ENCODE measurements around the gene GOLGA6L4. TPM values are rescaled to one million over a fixed set of nuclear protein-coding genes. Genes with fewer than 3 reads are reported as not detected.
A peak's percentile ranks its signal among the peaks of the same experiment; 100 is the strongest.
"Not testable (repeated sequence)": the region's sequence is repeated elsewhere in the genome, so short reads cannot be mapped to it uniquely, and the experiment has no call there.

Gene GOLGA6L4, protein sequence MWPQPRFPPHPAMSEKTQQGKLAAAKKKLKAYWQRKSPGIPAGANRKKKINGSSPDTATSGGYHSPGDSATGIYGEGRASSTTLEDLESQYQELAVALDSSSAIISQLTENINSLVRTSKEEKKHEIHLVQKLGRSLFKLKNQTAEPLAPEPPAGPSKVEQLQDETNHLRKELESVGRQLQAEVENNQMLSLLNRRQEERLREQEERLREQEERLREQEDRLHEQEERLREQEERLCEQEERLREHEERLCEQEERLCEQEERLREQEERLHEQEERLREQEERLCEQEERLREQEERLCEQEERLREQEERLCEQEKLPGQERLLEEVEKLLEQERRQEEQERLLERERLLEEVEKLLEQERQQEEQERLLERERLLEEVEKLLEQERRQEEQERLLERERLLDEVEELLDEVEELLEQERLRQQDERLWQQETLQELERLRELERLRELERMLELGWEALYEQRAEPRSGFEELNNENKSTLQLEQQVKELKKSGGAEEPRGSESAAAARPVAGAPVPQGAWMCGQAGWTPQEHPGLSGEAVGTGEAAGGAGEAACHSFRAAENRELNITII
- total RNA-seq = 1 to 10 TPM; 1.1 to 6.6 (median 2.1) TPM

DNA sequence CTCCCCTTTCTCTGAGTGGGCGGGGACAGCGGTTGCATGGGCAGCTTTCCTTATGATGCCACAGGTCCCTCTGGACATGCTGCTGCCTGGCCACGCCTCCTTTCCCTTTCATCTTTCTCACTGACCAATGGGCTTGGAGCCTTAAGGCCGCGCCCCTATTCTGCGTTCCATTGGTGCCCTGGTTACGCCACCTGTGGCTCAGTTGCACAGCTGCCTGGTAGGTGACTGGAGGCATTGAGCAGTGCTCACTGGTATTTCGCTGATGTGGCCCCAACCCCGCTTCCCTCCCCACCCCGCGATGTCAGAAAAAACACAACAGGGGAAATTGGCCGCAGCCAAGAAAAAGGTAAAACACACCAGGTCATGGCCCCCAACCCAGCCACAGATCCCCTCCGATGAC lies at the start of gene GOLGA6L4:
Gene GOLGA6L4 (plus strand): TSS at position 201 of the 400 bp plus-strand sequence. CDS start 62 bp downstream, at position 263.
- not testable (repeated sequence) for H3K9me3 ChIP-seq, H3K4me3 ChIP-seq, DNase-seq, H3K27ac ChIP-seq, H3K36me3 ChIP-seq, H3K27me3 ChIP-seq, H3K4me1 ChIP-seq

DNA sequence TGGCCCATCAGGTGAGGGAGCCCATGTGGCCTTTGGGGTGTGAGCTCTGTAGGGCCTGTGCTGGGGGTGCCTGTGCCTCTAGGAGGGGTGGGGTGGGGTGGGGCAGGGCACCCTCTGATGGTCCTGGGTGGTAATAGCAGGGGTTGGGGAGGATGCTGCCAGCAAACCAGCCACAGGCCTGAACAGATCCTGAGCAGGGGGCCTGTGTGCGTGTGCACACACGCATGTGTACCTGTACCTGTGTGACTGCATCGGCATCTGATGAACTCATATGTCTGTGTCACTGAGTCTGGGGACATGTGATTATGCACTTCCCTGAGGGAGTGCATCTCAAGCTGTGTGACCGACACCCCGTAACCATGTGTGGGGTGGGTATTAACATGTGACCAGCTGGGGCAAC lies 42.6 kb upstream of the GOLGA6L4 start:
- not testable (repeated sequence) for H3K27ac ChIP-seq, H3K27me3 ChIP-seq, H3K9me3 ChIP-seq

DNA sequence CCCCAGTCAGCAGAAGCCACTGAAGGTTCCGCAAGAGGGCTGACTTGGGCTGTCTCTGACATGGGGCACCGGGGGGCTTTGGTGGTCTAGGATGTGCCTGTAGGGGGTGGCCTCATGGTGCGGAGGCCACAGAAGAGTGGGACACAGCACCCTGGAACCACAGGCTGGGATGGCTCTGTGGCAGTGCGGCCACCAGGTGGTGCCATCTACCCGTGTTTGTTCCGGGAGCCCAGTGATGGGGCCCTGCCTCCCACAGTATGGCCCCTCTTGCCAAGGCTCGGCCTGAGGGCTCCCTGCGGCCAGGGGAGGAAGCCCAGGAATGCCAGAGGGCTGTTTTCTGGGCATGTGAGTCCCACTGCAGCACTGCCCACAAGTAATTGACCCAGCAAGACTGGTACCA lies 40.0 kb upstream of the GOLGA6L4 start:
- H3K9me3 ChIP-seq = not testable (repeated sequence)

More for the DNA sequence above, 42.6 kb upstream of the GOLGA6L4 start:
- H3K36me3 ChIP-seq, H3K4me1 ChIP-seq, H3K4me3 ChIP-seq, DNase-seq: not testable (repeated sequence)

DNA sequence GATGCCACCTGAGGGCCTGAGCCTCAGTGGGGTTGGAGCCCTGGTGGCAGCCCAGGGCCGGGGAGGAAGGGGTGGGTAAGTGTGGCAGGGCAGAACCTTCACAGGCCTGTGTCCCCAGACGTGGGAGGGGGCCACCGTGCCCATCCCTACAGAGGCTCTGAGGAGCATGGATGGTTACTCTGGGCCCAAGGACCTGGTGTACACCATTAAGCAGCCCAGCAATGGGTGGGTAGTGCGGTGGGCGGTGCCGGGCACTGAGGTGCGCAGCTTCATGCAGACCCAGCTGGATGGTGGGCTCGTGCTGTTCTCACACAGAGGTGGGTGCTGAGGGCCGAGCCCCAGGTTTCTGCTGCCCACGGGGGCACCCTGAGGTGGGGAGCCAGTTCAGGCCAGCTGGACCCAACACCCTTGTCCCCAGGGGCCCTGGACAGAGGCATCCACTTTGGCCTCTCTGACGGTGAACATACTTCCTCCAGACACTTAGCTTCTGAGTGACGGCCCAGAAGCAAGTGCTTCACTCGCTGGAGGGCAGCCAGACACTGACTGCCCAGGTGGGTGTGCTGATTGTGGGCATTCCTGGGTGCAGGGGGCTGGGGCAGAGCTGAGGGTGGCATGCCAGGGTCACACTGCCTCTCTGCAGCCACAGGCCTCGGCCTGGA lies 38.9 kb upstream of the GOLGA6L4 start:
- not testable (repeated sequence) for H3K4me3 ChIP-seq, H3K4me1 ChIP-seq, H3K9me3 ChIP-seq, H3K36me3 ChIP-seq, DNase-seq, H3K27ac ChIP-seq, H3K27me3 ChIP-seq

More for the DNA sequence above, 40.0 kb upstream of the GOLGA6L4 start:
- H3K4me1 ChIP-seq, H3K27me3 ChIP-seq, H3K27ac ChIP-seq, H3K36me3 ChIP-seq, DNase-seq, H3K4me3 ChIP-seq: not testable (repeated sequence)

DNA sequence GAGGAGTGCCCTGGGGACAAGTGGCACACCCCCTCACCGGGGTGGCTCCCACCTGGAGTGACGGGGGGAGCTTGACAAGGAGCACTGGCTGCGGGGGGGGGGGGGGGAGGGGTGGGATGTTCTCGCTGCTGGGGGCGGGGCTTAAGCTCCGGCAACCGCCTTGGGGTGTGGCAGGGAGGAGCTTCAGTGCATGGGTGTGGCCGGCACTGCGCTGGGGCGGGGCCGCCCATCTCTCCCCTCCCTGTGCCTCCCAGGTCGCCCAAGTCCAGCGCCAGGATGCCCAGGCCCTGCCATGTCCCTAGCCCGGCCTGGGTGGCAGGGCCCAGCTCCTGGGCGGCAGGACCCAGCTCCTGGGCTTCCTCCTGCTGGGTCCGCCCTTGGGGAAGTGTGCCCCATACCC lies 35.7 kb upstream of the GOLGA6L4 start:
- not testable (repeated sequence) for H3K27me3 ChIP-seq, H3K36me3 ChIP-seq, DNase-seq, H3K27ac ChIP-seq, H3K4me1 ChIP-seq, H3K9me3 ChIP-seq, H3K4me3 ChIP-seq

DNA sequence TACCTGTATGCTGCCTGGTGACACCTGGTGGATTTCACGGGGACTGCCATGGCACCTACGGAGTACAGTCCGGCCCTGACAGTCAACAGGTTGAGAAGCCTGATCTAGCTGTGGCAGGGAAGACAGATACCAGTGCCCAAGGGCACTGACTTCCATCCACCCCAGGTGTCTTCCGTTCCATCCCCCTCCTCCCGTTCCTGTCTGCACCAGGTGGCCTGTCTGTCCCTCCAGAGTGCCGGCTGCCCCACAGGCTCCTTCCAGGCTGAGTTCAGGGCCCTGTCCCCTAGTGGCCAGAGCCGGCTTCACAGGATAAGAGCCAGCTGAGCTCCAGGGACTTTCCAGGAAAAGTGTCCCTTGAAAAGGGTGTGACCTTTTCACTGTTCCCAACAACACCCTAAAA lies 10.9 kb downstream of the GOLGA6L4 start:
- DNase-seq, H3K4me3 ChIP-seq, H3K4me1 ChIP-seq: not testable (repeated sequence)

More for the DNA sequence above, 10.9 kb downstream of the GOLGA6L4 start:
- not testable (repeated sequence) for H3K9me3 ChIP-seq, H3K27ac ChIP-seq, H3K36me3 ChIP-seq, H3K27me3 ChIP-seq
- TF ChIP-seq, protein P1, sequence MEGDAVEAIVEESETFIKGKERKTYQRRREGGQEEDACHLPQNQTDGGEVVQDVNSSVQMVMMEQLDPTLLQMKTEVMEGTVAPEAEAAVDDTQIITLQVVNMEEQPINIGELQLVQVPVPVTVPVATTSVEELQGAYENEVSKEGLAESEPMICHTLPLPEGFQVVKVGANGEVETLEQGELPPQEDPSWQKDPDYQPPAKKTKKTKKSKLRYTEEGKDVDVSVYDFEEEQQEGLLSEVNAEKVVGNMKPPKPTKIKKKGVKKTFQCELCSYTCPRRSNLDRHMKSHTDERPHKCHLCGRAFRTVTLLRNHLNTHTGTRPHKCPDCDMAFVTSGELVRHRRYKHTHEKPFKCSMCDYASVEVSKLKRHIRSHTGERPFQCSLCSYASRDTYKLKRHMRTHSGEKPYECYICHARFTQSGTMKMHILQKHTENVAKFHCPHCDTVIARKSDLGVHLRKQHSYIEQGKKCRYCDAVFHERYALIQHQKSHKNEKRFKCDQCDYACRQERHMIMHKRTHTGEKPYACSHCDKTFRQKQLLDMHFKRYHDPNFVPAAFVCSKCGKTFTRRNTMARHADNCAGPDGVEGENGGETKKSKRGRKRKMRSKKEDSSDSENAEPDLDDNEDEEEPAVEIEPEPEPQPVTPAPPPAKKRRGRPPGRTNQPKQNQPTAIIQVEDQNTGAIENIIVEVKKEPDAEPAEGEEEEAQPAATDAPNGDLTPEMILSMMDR (IDR thresholded peaks at IDR 0.05) = peak in 1 of 6 experiments; percentile 6

Small RNA genes within 50 kb of the gene (small RNA-seq; reads per million reads assigned to genes)
- gene RN7SL331P (0 reads per million in 2 donors), gene UBE2Q2P8 (0 reads per million in 2 donors)

All from Peyer's patch (tissue), 4 donors.